ENCODE measurements around the gene ANKRD17.

Gene ANKRD17

GRCh38 chr4:73197220-73197619 lies 61.4 kb downstream of the ANKRD17 start:
- no peak for DNase-seq

DNA sequence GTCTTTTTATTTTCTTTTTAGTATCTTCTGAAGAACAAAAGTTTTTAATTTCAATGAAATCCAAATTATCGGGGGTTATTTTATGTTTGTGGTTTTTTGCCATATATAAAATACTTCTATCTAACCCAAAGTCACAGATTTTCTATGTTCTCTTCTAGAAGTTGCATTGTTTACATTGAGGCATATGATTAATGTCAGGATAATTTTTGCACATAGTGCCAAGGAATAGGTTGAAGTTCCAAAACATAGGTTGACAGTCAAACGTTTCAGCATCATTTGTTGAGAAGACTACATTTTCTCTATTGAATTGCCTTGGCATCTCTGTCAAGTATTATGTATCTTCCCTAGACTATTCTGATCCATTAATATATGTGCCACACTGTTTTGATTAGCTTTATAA lies 64.5 kb downstream of the ANKRD17 start:
- DNase-seq, result no peak

GRCh38 chr4:73193659-73194058 lies 64.9 kb downstream of the ANKRD17 start:
- no peak for DNase-seq

- DNase-seq, result no peak
Measured at GRCh38 chr4:73193155-73193554, 65.4 kb downstream of the ANKRD17 start.

GRCh38 chr4:73189274-73189810 lies 69.3 kb downstream of the ANKRD17 start:
- DNase-seq, result no peak

DNA sequence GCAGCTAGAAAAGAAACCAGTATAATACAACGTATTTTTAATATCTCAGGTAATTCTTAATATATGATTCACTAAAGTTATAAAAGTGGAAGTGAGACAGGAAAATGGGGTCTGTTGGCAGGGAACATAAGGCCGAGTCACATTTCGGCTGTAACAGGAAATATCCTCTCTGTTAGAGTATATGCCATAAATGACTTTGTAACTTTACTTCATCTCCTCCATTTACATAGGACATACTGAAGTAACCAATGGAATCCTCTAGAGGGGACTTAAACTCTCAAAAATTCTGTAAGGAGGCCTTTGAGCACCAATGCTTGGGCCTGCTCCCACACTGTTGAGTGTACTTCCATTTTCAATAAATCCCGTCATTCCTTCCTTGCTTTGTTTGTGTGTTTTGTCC lies 71.3 kb downstream of the ANKRD17 start:
- DNase-seq, result no peak

DNA sequence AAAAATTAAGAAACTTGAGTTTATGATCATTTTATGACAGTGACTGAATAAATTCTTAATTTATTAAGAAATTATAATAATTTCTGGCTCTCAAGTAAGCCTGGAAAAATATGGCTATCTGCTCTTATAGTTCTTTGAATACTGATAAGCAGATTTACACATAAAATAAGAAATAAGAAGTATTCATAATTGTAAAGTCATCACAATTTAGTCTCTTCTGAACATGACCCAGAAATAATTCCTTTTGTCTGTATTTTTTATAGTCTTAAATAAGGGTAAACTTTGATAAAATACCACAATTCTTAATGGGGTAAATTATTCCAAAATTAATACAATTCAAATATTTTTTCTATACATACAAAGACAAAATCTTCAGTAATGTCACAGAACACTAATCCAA lies 72.7 kb downstream of the ANKRD17 start:
- DNase-seq, result no peak

DNA sequence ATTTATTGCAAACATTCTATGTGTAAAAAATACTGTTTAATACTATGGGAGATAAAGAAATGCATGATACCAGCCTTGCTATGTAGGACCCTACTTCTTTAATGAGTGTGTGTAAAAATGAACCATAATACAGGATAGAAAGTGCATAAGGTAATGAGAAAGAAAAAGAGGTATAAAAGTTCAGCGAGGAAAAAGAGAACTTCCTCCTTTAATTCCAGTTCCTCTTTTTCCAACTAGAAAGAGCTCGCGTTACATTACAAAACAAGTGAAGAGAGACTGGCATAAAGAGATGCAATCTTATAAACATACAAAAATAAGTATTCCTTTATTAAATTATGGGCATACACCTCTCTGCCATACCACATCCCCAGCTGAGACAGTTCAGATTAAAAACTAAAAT lies 77.4 kb downstream of the ANKRD17 start:
- no peak for DNase-seq

GRCh38 chr4:73178389-73178788 lies 80.2 kb downstream of the ANKRD17 start:
- no peak for DNase-seq

DNA sequence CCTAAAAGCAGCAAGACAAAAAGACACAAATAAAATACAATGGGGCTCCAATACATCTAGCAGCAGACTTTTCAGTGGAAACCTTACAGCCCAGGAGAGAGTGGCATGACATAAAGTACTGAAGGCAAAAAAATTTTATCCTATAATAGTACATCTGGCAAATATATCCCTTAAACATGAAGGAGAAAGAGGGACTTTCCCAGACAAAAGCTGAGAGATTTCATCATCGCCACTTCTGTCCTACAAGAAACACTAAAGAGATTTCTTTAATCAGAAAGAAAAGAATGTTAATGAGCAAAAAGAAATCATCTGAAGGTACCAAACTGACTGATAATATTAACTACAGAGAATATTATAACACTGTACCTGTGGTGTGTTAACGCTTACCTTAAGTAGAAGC lies 86.4 kb downstream of the ANKRD17 start:
- DNase-seq, result no peak

GRCh38 chr4:73170518-73171198 lies 87.9 kb downstream of the ANKRD17 start:
- no peak for DNase-seq

DNA sequence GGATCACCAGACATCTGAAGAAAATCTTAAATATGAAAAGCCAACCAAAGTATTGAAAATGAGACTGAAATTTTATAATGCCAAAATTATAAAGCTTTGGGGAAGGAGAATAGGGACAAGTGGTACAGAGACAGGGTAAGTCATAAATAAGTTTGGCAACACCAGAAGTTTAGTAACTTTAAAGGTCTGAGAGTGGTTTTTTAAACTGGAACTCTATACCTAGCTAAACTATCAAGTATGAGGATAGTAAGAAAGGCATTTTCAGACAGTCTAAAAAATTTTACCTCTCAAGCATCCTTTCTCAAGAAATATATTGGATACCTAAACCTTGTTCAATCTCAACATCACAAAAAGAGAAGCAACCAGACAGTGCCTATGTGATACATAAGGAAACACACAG lies 92.4 kb downstream of the ANKRD17 start:
- no peak for DNase-seq

GRCh38 chr4:73161527-73162185 lies 96.9 kb downstream of the ANKRD17 start:
- DNase-seq, result no peak

DNA sequence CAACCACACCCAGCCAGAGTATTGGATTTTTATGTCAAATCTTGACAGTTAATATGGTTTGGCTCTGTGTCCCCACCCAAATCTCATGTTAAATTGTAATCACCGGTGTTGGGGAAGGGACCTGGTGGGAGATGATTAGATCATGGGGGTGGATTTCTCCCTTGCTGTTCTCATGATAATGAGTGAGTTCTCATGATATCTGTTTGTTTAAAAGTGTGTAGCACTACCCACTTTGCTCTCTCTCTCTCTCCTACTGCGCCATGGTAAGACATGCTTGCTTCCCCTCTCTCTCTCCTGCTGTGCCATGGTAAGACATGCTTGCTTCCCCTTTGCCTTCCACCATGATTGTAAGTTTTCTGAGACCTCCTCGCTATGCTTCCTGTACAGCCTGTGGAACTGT lies 102.2 kb downstream of the ANKRD17 start:
- no peak for DNase-seq

GRCh38 chr4:73152893-73153292 lies 105.7 kb downstream of the ANKRD17 start:
- DNase-seq, result no peak

- DNase-seq, result no peak
Measured at GRCh38 chr4:73142995-73143547, 115.5 kb downstream of the ANKRD17 start.

DNA sequence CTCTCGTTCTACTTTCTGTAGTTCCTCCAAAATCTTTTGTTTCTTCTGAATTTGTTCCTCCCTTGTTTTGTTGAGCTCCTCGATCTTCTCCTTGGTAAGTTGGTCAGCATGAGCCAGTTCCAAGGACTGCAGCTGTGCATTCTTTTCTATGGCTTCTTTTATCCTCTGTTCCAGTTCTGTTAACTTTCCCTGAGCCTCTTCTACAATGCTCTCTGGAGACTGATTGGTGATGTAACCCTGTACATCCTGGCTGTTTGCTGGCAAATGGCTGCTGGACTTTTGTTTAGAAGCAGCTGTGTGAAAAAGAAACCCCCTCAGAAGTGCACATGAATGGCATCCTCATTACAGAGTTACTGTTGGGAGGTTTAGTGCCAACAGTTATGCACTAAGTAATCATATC lies 118.6 kb downstream of the ANKRD17 start:
- DNase-seq, result no peak

GRCh38 chr4:73139245-73139644 lies 119.4 kb downstream of the ANKRD17 start:
- DNase-seq, result no peak

DNA sequence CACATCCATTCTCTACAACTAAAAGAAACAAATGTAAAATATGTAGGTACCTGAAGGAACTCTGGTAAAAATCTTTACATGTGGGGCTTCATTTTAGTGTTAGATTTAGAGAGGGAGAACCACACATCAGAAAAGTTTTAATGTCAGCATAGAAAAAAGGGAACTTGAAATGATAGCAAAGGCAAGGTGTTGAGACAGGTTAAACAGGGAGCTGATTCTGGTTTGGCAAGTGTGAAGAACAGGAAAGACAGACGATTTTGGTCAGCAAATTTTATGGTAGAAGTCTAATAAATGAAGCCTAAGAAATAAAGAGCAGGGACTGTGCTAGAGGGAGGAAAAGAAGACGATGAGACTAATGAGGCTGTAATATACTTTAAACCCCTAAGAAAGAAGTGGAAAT lies 121.5 kb downstream of the ANKRD17 start:
- DNase-seq, result no peak

DNA sequence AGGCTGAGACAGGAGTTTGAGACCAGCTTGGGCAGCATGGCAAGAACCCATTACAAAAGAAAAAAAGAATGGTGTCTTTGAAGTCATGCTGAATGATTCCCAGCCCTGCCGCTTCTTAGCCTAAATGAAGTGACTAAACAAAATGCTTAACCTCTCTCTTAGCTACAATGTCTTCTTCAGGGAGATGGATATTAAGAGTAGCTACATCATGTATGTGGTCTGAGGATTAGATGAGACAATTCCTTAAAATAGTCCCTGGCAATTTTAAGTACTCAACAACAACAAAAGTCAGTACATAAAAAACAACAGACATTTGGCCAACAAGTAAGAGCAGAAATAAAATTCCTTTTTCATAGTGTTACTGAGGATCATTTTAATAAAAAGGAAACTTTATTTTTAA lies 124.8 kb downstream of the ANKRD17 start:
- no peak for DNase-seq

DNA sequence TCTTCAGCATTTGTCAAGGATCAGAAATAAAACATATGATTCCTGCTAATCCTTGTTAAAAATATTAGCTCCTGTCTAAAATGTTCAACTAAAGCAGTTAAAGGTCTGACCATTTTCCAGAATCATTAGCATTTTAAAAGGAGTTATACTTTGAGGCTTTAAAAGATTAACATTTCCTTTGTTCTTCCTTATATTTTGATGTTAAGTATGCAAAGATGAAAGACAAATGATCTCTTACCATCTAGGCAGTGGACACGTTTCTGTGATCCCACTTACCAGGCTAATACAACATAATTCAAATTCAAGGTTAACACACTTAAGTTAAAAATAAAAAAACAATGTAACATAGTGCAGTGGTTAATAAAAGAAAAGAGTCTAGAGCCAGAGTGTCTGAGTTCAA lies 127.3 kb downstream of the ANKRD17 start:
- no peak for DNase-seq

DNA sequence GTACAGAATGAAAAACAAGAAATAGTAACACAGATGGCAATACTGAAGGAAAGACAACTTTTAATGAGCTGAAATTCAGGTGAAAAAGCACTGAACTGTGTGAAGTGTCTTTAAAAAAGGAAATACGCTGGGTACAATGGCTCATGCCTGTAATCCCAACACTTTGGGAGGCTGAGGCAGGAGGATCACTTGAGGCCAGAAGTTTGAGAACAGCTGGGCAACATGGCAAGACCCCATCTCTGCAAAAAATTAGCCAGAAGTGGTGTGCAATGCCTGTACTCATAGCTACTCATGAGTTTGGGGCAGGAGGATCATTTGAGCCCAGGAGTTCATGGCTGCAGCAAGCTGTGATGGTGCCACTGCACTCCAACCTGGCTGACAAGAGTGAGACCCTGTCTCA lies 129.3 kb downstream of the ANKRD17 start:
- DNase-seq, result no peak

GRCh38 chr4:73127839-73128453 lies 130.7 kb downstream of the ANKRD17 start:
- no peak for DNase-seq

- no peak for DNase-seq
Measured at GRCh38 chr4:73109493-73109892, 149.1 kb downstream of the ANKRD17 start.

Data from activated CD8-positive, alpha-beta memory T cell treated with anti-CD3 and anti-CD28 coated beads, Interleukin-2, amount 50 U/mL, for 4 hours (primary cell).